ENCODE results near the gene SHROOM1. TPM values are rescaled to one million over a fixed set of nuclear protein-coding genes. Genes with fewer than 3 reads are reported as not detected.

Gene SHROOM1
- total and polyA plus RNA-seq, 4 donors = 4.5 to 17.6 (median 8.9) TPM

DNA sequence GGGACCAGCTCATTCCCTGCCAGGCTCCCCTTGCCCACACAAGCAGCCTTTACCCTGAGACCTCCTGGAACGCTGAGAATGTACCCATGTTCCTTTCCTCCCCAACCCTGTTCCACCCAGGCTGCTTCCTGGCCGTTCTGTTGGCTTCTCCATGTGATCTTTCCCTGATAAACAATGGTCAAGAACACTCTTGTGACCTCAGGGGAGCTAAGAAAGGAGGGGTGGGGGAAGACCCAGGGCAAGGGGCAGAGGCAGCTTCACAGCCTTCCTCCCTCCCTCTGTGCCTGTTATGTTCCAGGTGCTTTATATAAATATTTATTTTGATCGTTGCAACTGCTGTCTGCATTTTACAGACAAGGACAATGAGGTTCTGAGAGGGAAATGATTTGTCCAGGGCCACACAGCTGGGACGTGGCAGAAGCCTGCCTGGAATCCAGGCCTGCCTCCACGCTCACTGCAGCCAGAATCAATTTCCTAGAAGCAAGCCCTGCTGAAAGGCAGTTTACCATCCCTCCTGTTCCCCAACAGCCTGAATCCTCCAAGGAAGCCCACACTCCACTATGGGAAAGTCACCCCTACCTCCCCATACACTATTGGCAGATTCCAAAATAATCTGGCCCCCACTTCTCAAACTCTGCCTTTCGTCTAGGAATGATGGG is 3.9 kb downstream of the SHROOM1 start:
- Histone ChIP-seq H3K36me3 (ENCODE audit: control insufficient read depth, insufficient read depth, low read length) (peaks cover 10% of the 10 kb centered on the region), H3K27ac (ENCODE audit: low read depth, low read length) (no peak overlapping the region), H3K4me1 (ENCODE audit: control insufficient read depth, insufficient read depth, low read length) (peaks cover 62% of the 10 kb centered on the region), H3K9me3 (ENCODE audit: control insufficient read depth, insufficient read depth, low read length) (no peaks in the 10 kb centered on the region), H3K4me3 (ENCODE audit: low read depth, low read length) (no peak overlapping the region), H3K27me3 (ENCODE audit: control insufficient read depth, insufficient read depth, low read length) (peaks cover 62% of the 10 kb centered on the region)
- 72% methylated on average over 4 of the region's 6 CpGs for WGBS (ENCODE audit: insufficient coverage)
- DNase-seq (ENCODE audit: low read depth in 4 of 6, low spot score in 6 of 6) = no peak

DNA sequence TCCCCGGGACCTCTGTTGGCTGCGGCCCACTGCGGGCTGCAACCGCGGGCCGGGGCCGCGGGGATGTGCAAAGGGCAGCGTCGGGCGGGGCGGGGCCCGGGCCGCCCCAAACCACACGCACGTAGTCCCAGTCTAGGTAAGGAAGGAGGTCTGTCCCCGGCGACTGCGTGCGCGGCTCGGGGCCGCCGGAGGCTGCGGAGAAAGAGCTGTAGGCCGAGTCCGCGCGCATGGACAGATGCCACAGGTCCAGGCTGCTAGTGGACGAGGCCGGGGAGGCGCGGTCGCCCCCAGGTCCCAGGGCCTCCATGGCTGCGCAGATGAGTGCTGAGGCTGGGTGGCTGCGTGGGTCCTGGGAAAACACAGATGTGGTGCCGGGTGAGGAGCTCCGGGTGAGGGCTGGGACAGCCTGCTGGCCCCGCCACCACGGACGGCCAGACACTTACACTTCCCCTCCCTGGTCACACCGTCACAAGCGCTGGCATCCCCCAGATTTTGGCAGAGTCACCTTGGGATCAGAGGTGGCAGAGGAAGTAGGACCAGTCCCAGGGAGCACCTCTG is 4.5 kb downstream of the SHROOM1 start:
- Histone ChIP-seq H3K36me3 (ENCODE audit: control insufficient read depth, insufficient read depth, low read length) (peaks cover 10% of the 10 kb centered on the region), H3K4me3 (ENCODE audit: low read depth, low read length) (no peak overlapping the region), H3K27me3 (ENCODE audit: control insufficient read depth, insufficient read depth, low read length) (peaks cover 55% of the 10 kb centered on the region), H3K27ac (ENCODE audit: low read depth, low read length) (no peak overlapping the region), H3K9me3 (ENCODE audit: control insufficient read depth, insufficient read depth, low read length) (no peaks in the 10 kb centered on the region), H3K4me1 (ENCODE audit: control insufficient read depth, insufficient read depth, low read length) (peaks cover 62% of the 10 kb centered on the region)
- DNase-seq (ENCODE audit: low read depth in 4 of 6, low spot score in 6 of 6) = no peak
- WGBS (ENCODE audit: insufficient coverage) = 13% methylated on average over 33 of the region's 43 CpGs

DNA sequence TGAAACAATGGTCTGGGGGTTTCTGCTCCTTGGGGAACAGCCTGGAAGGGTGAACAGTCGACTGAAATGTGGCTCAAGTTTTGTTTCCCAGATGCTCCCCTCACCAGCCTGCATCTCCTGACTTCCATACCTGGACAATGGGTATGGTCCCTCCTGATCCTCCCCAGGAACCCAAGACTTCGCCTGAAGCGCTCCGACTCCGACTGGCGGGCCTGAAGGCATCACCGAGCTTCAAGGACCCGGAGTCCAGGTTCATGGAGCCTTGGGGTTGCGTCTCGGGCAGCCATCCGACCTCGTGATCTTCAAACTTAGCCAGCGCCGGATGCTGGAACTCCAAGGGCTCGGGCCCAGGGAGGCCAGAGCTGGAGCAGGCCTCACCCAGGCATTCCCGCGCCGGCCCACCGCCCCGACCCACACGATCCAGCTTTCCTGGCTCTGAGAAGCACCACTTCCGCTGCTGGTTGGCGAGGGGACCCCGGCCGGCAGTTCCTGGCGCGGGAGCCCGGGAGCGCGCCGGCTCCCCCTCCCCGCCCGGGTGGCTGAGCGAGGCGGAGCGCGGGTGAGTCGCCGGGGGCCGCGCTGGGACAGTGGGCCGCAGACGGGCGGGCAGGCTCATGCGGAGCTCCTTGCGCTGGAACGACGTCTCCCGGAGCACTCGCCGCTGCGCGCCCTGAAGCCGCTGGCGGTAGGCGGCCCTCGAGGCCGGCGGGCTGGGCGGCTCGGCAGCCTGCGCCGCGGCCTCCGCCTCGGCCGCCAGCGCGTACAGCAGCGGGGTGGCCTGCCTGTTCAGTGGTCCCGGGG is 5.2 kb downstream of the SHROOM1 start:
- Histone ChIP-seq H3K4me1 (ENCODE audit: control insufficient read depth, insufficient read depth, low read length) (peaks cover 65% of the 10 kb centered on the region), H3K36me3 (ENCODE audit: control insufficient read depth, insufficient read depth, low read length) (peaks cover 10% of the 10 kb centered on the region), H3K4me3 (ENCODE audit: low read depth, low read length) (no peak overlapping the region), H3K27ac (ENCODE audit: low read depth, low read length) (no peak overlapping the region), H3K27me3 (ENCODE audit: control insufficient read depth, insufficient read depth, low read length) (peaks cover 52% of the 10 kb centered on the region), H3K9me3 (ENCODE audit: control insufficient read depth, insufficient read depth, low read length) (no peaks in the 10 kb centered on the region)
- WGBS (ENCODE audit: insufficient coverage) = 26% methylated on average over 71 of the region's 71 CpGs
- DNase-seq (ENCODE audit: low read depth in 4 of 6, low spot score in 6 of 6) = peak in 1 of 6 donors; percentile 41

DNA sequence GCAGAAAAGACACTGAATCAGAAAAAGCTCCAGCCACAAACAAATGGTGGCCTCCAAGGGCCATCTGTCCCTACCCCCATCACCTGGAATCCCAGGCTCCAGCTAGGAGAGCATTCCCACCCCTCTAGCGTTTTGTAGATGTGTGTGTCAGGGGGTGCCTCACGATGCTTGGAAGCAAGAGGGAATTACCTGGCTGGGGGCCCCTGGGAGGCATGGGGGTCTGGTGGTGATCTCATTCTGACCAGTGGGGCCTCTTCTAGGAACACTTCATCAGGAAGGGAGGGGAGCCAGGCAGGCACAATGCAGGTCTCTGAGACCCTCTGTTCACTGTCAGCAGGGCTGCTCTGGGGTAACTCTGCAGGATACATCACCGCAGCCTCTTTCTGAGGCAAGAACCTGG is 6.0 kb downstream of the SHROOM1 start:
- peaks cover 68% of the 10 kb centered on the region for H3K4me1 ChIP-seq (ENCODE audit: control insufficient read depth, insufficient read depth, low read length)
- peaks cover 10% of the 10 kb centered on the region for H3K36me3 ChIP-seq (ENCODE audit: control insufficient read depth, insufficient read depth, low read length)
- no peak overlapping the region for H3K27ac ChIP-seq (ENCODE audit: low read depth, low read length)
- no peak overlapping the region for H3K4me3 ChIP-seq (ENCODE audit: low read depth, low read length)
- no peak for DNase-seq (ENCODE audit: low read depth in 4 of 6, low spot score in 6 of 6)
- no peaks in the 10 kb centered on the region for H3K9me3 ChIP-seq (ENCODE audit: control insufficient read depth, insufficient read depth, low read length)
- WGBS (ENCODE audit: insufficient coverage) = 97% methylated on average over 3 of the region's 3 CpGs
- H3K27me3 ChIP-seq (ENCODE audit: control insufficient read depth, insufficient read depth, low read length) = peaks cover 46% of the 10 kb centered on the region

DNA sequence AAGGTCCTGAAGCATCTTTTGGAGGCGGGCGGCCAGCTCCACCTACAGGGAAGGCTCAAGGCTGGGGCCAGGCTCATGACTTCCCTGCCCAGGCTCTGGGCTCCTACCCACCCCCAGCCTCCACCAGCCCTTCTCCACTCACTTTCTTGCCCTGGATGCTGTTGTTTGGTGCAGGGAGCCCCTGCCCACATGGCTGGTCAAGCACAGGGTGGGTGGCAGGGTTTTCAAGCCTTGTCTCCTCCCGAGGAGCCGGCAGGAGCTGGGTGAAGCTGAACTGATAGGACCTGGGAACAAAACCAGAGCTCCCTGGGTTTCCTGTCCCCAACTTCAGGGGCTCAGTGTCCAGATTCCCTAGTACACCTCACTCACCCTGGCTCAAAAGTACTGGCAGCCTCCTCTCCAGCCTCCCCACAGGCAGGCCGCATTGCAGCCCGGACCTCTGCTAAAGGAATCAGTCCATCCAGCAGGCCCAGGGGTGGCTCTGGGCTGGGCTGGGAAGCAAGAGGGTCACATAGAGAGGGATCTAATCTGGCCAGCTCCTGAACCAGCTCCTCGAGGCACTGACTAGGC is 6.9 kb downstream of the SHROOM1 start:
- 82% methylated on average over 5 of the region's 7 CpGs for WGBS (ENCODE audit: insufficient coverage)
- DNase-seq (ENCODE audit: low read depth in 4 of 6, low spot score in 6 of 6) = no peak
- H3K4me1 ChIP-seq (ENCODE audit: control insufficient read depth, insufficient read depth, low read length) = peaks cover 64% of the 10 kb centered on the region
- no peak overlapping the region for H3K4me3 ChIP-seq (ENCODE audit: low read depth, low read length)
- no peak overlapping the region for H3K27ac ChIP-seq (ENCODE audit: low read depth, low read length)
- peaks cover 7% of the 10 kb centered on the region for H3K36me3 ChIP-seq (ENCODE audit: control insufficient read depth, insufficient read depth, low read length)
- H3K9me3 ChIP-seq (ENCODE audit: control insufficient read depth, insufficient read depth, low read length) = no peaks in the 10 kb centered on the region
- peaks cover 42% of the 10 kb centered on the region for H3K27me3 ChIP-seq (ENCODE audit: control insufficient read depth, insufficient read depth, low read length)

DNA sequence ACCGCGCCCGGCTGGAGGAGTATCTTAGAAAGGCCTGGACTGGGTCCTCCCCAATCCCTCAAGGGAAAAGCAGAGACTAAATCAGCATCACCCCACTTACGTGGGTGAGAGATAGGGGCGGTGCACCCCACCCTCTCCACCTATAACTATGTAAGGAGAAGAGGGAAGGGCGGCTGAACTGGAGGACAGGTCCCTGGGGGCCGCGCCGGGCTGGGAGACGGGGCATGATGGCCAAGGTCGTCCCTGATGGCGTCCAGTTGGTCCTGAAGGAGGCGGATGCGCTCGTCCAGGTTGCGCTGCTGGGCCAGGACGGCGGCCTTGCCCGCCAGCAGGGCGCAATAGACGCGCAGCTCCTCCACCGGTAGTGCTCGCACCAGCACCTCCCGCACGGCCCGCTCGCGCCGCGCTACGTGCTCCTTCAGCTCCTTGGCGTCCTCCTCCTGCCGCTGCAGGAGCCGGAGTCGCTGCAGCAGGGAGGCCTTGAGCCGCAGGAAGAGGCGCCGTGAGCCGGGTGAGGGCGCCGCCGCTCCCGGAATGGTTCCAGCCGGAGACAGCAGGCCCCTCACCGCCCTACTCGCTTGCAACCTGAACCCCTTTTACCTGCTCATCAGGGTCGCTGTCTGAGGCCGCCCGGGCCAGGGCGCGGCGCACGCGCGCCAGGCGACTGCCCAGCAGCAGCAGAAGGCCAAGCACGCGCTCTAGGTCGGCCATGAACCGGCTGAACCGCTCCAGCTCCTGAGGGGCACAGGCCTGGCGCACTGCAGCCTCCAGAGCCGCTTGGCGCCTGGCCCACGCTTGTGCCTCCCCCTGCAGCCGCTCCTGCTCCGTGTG is 7.6 kb downstream of the SHROOM1 start:
- WGBS (ENCODE audit: insufficient coverage) = 7% methylated on average over 60 of the region's 68 CpGs
- H3K27me3 ChIP-seq (ENCODE audit: control insufficient read depth, insufficient read depth, low read length) = peaks cover 35% of the 10 kb centered on the region
- peak in 2 of 6 donors; percentile 73 to 84 for DNase-seq (ENCODE audit: low read depth in 4 of 6, low spot score in 6 of 6)
- H3K9me3 ChIP-seq (ENCODE audit: control insufficient read depth, insufficient read depth, low read length) = no peaks in the 10 kb centered on the region
- peak overlapping the region; percentile 18 for H3K4me3 ChIP-seq (ENCODE audit: low read depth, low read length)
- H3K36me3 ChIP-seq (ENCODE audit: control insufficient read depth, insufficient read depth, low read length) = peaks cover 7% of the 10 kb centered on the region
- H3K4me1 ChIP-seq (ENCODE audit: control insufficient read depth, insufficient read depth, low read length) = peaks cover 64% of the 10 kb centered on the region
- H3K27ac ChIP-seq (ENCODE audit: low read depth, low read length) = peak overlapping the region; percentile 25

DNA sequence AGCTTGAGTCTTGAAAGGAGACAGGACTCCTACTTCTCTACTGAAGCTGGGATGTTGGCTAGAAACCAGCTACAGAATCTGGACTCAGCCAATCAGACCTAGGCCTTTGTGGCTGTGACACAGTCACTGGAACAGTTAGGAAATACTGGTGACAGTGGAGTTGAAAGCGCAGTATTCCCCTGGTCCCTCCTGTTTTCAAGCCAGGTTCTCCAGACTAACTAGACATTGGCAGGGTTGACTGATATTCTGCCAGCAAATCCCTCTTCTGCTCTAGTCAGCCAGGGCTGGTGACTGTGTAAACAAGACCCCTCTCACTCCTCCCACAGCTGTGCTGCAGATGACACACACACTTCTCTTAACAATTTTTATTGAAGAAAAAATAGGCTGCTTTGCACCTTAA is 8.7 kb downstream of the SHROOM1 start:
- 31% methylated on average over 1 of the region's 1 CpG for WGBS (ENCODE audit: insufficient coverage)
- Histone ChIP-seq H3K36me3 (ENCODE audit: control insufficient read depth, insufficient read depth, low read length) (peaks cover 7% of the 10 kb centered on the region), H3K4me1 (ENCODE audit: control insufficient read depth, insufficient read depth, low read length) (peaks cover 64% of the 10 kb centered on the region), H3K4me3 (ENCODE audit: low read depth, low read length) (no peak overlapping the region), H3K27ac (ENCODE audit: low read depth, low read length) (peak overlapping the region; percentile 69), H3K27me3 (ENCODE audit: control insufficient read depth, insufficient read depth, low read length) (peaks cover 26% of the 10 kb centered on the region), H3K9me3 (ENCODE audit: control insufficient read depth, insufficient read depth, low read length) (no peaks in the 10 kb centered on the region)
- peak in 2 of 6 donors; percentile 33 to 71 for DNase-seq (ENCODE audit: low read depth in 4 of 6, low spot score in 6 of 6)

DNA sequence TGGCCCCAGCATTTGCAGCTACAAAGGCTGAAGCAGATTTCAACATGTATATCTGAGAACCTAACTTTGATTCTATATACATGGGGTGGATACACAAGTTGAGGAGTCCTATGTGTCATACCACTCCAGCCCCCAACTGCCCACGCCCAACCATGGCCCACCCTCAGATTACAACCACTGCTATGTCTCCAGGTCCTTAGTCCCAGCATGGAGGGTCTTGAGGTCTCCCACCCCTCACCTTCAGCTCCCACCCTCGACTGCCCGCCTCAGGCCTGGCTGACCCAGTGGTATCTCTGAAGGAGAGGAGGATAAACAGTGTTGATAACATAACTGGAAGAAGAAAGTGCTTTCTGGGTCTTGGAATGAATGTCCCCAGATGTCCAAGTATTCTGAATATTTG is 9.1 kb downstream of the SHROOM1 start:
- WGBS (ENCODE audit: insufficient coverage) = no CpG with 5 or more reads among the region's 3 CpGs
- Histone ChIP-seq H3K36me3 (ENCODE audit: control insufficient read depth, insufficient read depth, low read length) (peaks cover 7% of the 10 kb centered on the region), H3K27ac (ENCODE audit: low read depth, low read length) (peak overlapping the region; percentile 69), H3K4me3 (ENCODE audit: low read depth, low read length) (no peak overlapping the region), H3K9me3 (ENCODE audit: control insufficient read depth, insufficient read depth, low read length) (no peaks in the 10 kb centered on the region), H3K27me3 (ENCODE audit: control insufficient read depth, insufficient read depth, low read length) (peaks cover 22% of the 10 kb centered on the region), H3K4me1 (ENCODE audit: control insufficient read depth, insufficient read depth, low read length) (peaks cover 60% of the 10 kb centered on the region)
- DNase-seq (ENCODE audit: low read depth in 4 of 6, low spot score in 6 of 6) = no peak

DNA sequence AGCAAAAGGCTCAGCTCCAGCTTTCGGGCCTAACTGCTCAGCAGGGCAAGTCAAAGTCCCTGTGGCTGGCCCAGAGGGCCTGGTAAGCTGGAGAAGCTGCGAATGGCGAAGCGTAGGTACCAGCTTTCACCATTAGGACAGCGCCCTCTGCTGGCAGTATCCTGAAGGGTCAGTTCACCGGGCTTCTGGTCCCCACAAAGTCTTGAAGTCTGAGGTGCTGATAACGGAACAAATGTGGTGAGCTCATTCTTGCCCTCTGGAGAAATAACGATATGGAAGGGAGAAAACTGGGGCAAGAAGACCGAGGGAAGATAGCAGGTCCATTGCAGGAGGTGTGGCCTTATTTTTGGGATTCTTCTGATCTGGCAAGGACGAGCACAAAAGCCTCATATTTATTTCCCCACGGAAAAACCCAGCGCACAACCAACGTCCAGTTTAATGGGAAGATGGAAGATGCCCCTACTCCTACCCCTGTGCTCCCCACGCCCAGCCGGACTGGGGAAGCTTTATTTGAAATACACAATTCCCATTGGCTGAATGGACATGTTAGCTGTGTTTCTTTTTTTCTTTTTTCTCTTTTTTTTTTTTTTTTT is 10.2 kb downstream of the SHROOM1 start:
- H3K27ac ChIP-seq (ENCODE audit: low read depth, low read length) = peak overlapping the region; percentile 33
- H3K36me3 ChIP-seq (ENCODE audit: control insufficient read depth, insufficient read depth, low read length) = peaks cover 4% of the 10 kb centered on the region
- no peaks in the 10 kb centered on the region for H3K9me3 ChIP-seq (ENCODE audit: control insufficient read depth, insufficient read depth, low read length)
- peaks cover 16% of the 10 kb centered on the region for H3K27me3 ChIP-seq (ENCODE audit: control insufficient read depth, insufficient read depth, low read length)
- peaks cover 52% of the 10 kb centered on the region for H3K4me1 ChIP-seq (ENCODE audit: control insufficient read depth, insufficient read depth, low read length)
- peak in 5 of 6 donors; percentile 77 to 95 (median 82) for DNase-seq (ENCODE audit: low read depth in 4 of 6, low spot score in 6 of 6)
- H3K4me3 ChIP-seq (ENCODE audit: low read depth, low read length) = no peak overlapping the region
- WGBS (ENCODE audit: insufficient coverage) = 6% methylated on average over 9 of the region's 15 CpGs

Data from spinal cord (tissue), 10 donors.